Stimulated activated effector memory CD8-positive, alpha-beta T cell treated with anti-CD3 and anti-CD28 coated beads, Interleukin-12 subunit alpha, Interleukin-12 subunit beta, amount 100 ng/mL, for 72 hours (primary cell): Measurements from ENCODE around the gene GPC3.
"Not testable (repeated sequence)": the region's sequence is repeated elsewhere in the genome, so short reads cannot be mapped to it uniquely, and the experiment has no call there.

ENCODE experiments used
- ATAC-seq: fragments of 150-1000 bp; cut with Tn5 transposase; 2 replicates; pipeline ENCODE4 v1.10.0; 2021
- DNase-seq, 2 donors: peaks; one replicate each; pipeline ENCODE4 v3.0.0; 2021 to 2022; ENCODE audit warnings: low spot score in 2 of 2
- H3K27ac Mint-ChIP-seq: one replicate; pipeline ENCODE4 v1.8.0; 2022; ENCODE audit warnings: mild to moderate bottlenecking, mixed read lengths
- H3K36me3 Mint-ChIP-seq: one replicate; pipeline ENCODE4 v1.8.0; 2022; ENCODE audit warnings: mild to moderate bottlenecking, mixed read lengths
- H3K4me1 Mint-ChIP-seq: one replicate; pipeline ENCODE4 v1.8.0; 2022; ENCODE audit warnings: mixed read lengths
- H3K4me3 Mint-ChIP-seq: one replicate; pipeline ENCODE4 v1.8.0; 2022; ENCODE audit warnings: mild to moderate bottlenecking, mixed read lengths
- H3K9me3 Mint-ChIP-seq: one replicate; pipeline ENCODE4 v1.8.0; 2022; ENCODE audit warnings: mixed read lengths

The GPC3 gene

DNA sequence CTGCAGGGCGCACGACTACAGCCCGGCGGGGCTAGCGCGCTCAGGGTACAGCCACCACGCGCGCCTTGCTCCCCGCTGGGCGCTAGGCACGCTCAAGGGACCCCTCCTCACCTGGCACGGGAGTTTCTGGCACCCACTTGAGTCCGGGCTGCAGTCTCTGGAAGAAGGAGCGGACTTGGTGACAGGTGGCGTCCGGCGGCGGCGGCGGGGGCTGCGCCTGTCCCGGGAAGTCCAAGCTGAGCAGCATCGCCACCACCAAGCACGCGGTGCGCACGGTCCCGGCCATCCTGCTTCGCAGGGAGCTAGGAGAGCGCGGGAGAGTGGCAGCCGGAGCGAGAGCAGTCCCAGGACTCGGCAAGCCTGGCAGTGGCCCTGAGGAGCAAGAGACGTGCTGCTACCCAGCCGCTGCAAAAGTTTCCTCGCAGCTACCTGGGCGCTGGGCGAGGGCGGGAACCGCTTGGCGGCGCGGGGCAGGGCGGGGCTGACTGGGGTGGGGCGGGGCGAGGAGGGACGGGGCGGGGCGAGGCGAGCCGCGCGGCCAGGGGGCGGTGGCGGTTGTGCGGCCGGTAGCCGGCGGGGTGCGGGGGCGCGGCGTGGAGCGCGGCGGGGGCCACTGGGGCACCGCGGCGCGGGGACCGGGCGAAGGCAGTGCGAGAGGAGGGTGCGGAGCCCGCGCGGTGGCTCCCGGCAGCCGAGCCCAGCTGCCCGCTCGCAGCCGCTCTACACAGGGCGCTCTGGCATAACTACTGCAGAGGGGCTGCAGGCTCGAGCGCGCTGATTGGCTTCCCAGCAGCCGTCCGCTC lies at the start of gene GPC3:
Gene GPC3 (minus strand): TSS at position 431 of the 803 bp plus-strand sequence.
- no peaks in the 10 kb centered on the region for H3K36me3 Mint-ChIP-seq
- H3K9me3 Mint-ChIP-seq = no peaks in the 10 kb centered on the region
- H3K27ac Mint-ChIP-seq = no peak within 1 kb of the TSS
- peak within 1 kb of the TSS; percentile 55 for H3K4me3 Mint-ChIP-seq
- no peaks in the 10 kb centered on the region for H3K4me1 Mint-ChIP-seq
- ATAC-seq = peak; percentile 78
- no peak for DNase-seq

DNA sequence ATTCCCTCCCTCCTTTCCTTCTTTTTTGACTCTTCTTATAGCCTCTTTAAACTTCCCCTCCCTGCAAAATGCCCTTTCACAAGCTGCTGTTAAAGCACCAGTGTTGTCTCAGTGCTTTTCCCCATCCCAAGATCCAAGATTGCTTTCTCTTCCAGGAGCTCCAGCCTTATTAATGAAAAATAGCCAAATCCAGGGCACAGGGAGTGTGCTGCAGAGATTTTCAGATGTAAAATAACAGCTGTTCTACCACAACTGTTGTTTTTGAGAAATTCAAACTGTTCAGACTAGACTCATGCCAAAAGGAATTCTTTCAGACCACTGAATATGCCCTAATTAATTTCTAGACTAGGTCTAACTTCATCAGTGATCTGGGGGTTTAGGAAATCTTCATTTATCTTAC lies 47.0 kb upstream of the GPC3 start:
- H3K27ac Mint-ChIP-seq = no peak overlapping the region
- no peaks in the 10 kb centered on the region for H3K36me3 Mint-ChIP-seq
- H3K9me3 Mint-ChIP-seq = no peaks in the 10 kb centered on the region
- no peaks in the 10 kb centered on the region for H3K4me1 Mint-ChIP-seq
- H3K4me3 Mint-ChIP-seq = no peak overlapping the region
- no peak for DNase-seq
- ATAC-seq = no peak

DNA sequence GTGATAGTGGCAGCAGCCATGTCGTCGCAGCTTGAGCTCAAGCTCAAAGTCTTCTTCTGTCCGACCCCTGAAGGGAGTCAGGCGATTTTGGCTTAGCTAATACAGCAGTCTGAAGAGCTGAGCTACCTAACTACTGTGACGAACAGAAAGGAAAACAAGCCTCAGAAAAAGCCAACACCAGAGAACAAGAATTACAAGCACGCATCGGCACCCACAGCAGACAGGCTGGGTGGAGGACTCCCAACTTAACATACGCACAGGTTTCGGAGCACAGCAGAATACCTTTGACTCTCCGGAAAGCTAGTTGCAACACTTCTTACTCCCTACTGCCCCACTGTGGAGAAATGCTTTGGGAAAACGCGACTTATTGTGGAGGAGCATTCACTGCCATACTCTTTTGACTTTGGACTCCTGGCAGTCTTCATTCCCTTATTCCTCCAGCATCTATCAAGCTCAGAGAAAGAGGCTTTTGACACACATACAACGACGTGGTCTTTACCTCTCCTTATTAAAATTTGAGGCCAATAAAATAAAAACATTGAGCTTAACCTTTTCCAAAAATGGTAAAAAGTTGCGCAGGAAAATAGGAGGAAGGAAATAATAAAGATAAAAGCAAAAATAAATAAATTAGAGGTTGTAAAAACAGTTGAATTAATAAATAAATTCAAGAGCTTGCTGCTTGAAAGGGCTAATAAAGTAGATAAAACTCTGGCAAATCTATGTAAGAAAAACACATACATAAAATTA lies 41.3 kb upstream of the GPC3 start:
- peaks cover 8% of the 10 kb centered on the region for H3K4me1 Mint-ChIP-seq
- H3K4me3 Mint-ChIP-seq = no peak overlapping the region
- no peak overlapping the region for H3K27ac Mint-ChIP-seq
- ATAC-seq (no peak), DNase-seq (no peak)
- no peaks in the 10 kb centered on the region for H3K9me3 Mint-ChIP-seq
- H3K36me3 Mint-ChIP-seq = no peaks in the 10 kb centered on the region

DNA sequence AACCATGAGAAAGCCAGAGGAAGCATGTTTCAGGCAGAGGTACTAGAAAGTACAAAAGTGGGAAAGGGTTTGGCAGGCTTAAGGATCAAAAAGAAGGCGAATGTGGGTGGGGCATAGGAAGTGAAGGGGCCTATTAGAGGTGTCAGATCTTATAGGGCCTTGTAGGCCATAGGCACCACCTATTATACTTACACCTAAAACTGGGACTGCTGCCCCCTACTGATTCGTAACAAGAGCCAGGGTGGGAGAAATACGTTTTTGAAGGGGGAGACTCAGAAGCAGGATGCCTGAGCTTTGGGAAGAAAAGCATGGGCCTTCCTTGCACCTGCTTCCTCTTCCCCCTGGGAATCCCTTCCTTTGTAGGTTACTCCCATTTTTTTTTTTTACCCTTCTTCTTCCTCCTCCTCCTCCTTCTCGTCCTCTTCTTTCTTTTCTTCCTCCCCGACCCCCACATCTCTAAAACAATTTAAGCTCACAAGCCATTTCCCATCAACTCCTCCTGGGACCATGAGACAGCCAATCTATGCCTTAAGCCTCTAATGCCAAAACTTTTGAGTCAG lies 40.7 kb upstream of the GPC3 start:
- no peak for ATAC-seq
- H3K4me3 Mint-ChIP-seq = no peak overlapping the region
- no peaks in the 10 kb centered on the region for H3K36me3 Mint-ChIP-seq
- H3K27ac Mint-ChIP-seq = no peak overlapping the region
- no peak for DNase-seq
- H3K4me1 Mint-ChIP-seq = peaks cover 8% of the 10 kb centered on the region
- no peaks in the 10 kb centered on the region for H3K9me3 Mint-ChIP-seq

DNA sequence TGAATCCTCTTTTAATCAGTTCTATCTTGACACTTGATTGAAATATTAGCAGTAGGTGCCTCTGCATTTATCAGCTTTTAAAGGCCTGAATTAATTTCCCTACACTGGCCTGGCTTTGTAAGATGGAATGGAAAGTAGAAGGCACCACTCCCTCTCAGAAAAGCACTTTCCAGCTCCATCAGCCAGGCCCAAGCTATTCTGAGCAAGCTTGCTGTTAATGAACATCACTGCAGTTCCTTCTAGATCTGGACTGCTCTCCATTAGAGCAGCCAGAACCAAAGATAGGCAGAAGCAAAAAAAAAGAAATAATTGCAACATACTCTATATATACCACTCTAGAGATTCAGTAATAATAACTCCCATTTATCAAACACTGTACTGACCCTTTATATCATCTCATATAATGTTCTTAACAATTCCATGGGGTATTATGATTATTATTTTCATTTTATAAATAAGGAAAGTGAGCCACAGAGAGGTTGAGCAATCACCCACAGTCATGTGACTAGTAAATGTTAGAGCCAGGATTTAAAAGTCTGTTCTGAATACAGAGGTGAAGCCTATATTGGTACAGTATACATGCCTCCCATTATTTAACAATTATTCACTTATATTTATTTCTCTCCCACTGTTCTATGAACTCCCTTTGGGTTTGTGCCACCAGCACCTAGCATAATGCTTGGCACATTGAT lies 39.4 kb upstream of the GPC3 start:
- H3K4me3 Mint-ChIP-seq = no peak overlapping the region
- ATAC-seq (no peak), DNase-seq (no peak)
- no peak overlapping the region for H3K27ac Mint-ChIP-seq
- no peaks in the 10 kb centered on the region for H3K9me3 Mint-ChIP-seq
- peaks cover 8% of the 10 kb centered on the region for H3K4me1 Mint-ChIP-seq
- H3K36me3 Mint-ChIP-seq = no peaks in the 10 kb centered on the region

DNA sequence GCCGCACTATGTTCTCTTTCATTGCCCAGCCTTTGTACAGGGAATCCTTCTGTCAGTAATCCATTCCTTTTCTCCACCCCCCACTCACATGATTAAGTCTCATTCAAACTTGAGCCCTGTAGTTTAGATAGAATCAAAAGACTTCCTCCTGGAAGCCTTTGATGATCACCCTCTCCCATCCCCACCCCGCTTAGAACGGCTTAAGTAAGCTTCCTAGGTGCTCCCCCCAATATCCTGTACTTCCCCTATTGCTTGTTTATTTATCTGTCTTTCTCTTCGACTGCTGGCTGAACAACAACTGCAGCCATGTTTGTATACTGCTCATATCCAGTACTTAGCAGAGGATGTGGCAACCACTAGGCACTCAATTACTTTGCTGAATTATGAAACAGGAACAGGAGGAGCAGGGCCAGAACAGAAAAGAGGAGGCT lies 38.5 kb upstream of the GPC3 start:
- ATAC-seq = no peak
- Mint-ChIP-seq H3K4me1 (peaks cover 8% of the 10 kb centered on the region), H3K36me3 (no peaks in the 10 kb centered on the region), H3K27ac (no peak overlapping the region), H3K4me3 (no peak overlapping the region), H3K9me3 (no peaks in the 10 kb centered on the region)
- DNase-seq = no peak

DNA sequence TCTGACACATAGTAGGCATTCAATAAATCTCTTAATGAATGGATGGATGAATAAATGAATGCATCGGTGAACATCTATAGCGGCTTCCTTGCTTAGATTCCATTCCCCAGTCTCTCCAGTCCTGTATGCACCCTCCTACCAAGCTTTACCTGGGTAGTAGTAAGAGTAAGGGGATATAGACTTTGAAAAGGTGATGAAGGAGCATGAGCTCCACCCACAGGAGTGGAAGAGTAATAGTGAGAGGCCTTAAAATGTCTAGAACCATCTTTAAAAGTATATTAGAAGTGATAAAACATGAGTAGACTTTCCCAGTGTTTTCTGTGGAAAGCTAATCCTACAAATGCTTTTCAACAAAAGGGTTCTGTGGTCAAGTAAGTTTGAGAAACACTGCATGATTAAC lies 35.5 kb upstream of the GPC3 start:
- H3K4me1 Mint-ChIP-seq = no peaks in the 10 kb centered on the region
- no peak overlapping the region for H3K4me3 Mint-ChIP-seq
- ATAC-seq (no peak), DNase-seq (no peak)
- H3K9me3 Mint-ChIP-seq = no peaks in the 10 kb centered on the region
- no peak overlapping the region for H3K27ac Mint-ChIP-seq
- no peaks in the 10 kb centered on the region for H3K36me3 Mint-ChIP-seq

DNA sequence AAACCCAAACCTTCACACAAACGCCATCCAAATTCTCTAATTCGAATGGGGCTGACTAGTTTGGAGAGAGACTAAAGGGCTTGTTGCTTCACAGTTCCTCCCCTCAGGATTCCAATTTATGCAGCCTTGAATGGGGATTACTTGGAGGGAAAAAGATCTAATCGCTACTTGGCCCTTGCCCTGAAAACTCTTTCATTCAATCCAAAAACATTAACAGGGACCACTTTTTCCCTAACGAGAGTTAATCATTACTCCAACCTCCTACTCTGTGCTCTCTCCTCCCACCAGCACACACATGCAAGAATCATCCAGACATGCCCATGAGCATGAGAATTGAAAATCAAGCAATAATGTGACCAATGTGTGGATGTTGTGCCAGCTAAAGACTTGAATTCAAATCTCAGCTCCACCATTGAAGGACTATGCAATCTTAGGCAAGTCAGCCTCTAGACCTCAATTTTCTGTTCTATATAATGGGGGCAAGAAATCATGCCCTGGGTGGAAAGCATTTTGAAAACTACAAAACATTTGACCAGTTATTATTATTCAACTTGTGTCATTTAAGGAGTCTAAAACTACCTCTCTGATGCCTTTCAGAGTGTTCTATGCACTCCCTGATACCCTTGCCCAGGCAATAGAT lies 34.3 kb upstream of the GPC3 start:
- Mint-ChIP-seq H3K27ac (no peak overlapping the region), H3K9me3 (no peaks in the 10 kb centered on the region), H3K4me1 (no peaks in the 10 kb centered on the region), H3K4me3 (no peak overlapping the region), H3K36me3 (no peaks in the 10 kb centered on the region)
- ATAC-seq (no peak), DNase-seq (no peak)

DNA sequence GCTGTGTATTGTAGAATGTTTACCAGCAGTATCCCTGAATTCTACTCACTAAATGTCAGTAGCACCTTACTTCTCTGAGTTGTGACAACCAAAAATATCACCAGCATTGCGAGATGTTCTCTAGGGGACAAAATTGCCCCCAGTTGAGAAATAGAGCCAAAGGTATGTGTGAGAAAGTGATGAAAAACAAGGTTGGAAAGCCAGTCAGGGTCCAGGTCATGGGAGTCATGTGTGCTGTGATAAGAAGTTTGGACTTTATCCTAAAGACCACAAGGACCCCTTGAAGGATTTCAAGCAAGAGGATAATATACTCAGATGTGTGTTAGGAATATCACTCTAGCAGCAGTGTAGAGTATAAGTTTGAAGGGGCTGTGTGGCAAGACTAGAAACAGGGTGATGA lies 30.9 kb upstream of the GPC3 start:
- H3K4me1 Mint-ChIP-seq, DNase-seq, H3K36me3 Mint-ChIP-seq, ATAC-seq, H3K4me3 Mint-ChIP-seq, H3K9me3 Mint-ChIP-seq, H3K27ac Mint-ChIP-seq: not testable (repeated sequence)

DNA sequence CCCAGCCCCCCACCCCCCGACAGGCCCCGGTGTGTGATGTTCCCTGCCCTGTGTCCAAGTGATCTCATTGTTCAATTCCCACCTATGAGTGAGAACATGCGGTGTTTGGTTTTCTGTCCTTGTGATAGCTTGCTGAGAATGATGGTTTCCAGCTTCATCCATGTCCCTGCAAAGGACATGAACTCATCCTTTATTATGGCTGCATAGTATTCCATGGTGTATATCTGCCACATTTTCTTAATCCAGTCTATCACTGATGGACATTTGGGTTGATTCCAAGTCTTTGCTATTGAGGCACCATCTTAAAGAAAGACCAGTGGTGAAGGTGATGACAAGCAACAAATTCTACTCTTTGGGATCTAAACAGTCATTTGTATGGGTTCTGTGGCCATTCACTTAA lies 30.1 kb upstream of the GPC3 start:
- not testable (repeated sequence) for H3K4me3 Mint-ChIP-seq, H3K9me3 Mint-ChIP-seq, H3K4me1 Mint-ChIP-seq, H3K36me3 Mint-ChIP-seq, H3K27ac Mint-ChIP-seq, ATAC-seq, DNase-seq

DNA sequence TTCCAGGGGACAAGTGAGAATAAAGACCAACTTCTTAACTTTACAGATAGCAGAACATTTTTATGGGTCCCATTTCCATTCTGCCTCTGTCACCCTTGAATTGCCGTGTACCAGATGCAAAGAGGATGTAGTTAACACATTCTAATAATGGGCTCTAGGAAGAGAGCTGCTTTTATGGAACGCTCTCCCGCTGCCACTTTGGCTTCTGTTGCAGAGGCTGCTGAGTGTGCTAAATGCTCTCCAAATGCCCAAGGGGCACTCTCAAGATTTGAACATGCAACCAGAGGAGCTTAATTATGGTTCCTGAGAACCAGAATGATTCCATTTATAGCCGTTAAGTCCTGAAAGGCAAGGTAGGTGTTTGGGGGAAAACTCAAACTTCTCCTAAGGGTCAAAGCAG lies 28.1 kb upstream of the GPC3 start:
- H3K9me3 Mint-ChIP-seq = no peaks in the 10 kb centered on the region
- no peak overlapping the region for H3K27ac Mint-ChIP-seq
- no peaks in the 10 kb centered on the region for H3K4me1 Mint-ChIP-seq
- DNase-seq (no peak), ATAC-seq (no peak)
- H3K4me3 Mint-ChIP-seq = no peak overlapping the region
- H3K36me3 Mint-ChIP-seq = no peaks in the 10 kb centered on the region

DNA sequence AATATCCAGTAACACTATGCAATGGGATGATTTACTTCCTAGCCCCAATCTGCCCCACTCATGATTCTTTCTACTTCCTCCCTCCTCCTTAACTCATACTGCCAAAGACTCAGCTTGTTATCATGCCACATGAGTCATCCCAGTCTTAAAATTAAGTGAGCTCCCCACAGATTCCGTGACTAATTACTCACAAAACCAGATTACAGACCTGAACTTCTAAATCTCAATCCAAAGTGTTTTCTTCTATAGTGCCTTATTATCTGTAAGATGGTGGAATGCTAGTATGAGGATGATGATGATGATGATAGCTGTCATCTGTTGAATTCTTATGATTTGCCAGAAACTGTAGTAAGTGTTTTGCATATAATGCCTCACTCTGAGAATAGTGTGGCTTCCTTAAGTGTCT lies 27.7 kb upstream of the GPC3 start:
- no peak overlapping the region for H3K27ac Mint-ChIP-seq
- H3K9me3 Mint-ChIP-seq = no peaks in the 10 kb centered on the region
- no peaks in the 10 kb centered on the region for H3K36me3 Mint-ChIP-seq
- no peaks in the 10 kb centered on the region for H3K4me1 Mint-ChIP-seq
- peak; percentile 94 for ATAC-seq
- no peak for DNase-seq
- H3K4me3 Mint-ChIP-seq = no peak overlapping the region

DNA sequence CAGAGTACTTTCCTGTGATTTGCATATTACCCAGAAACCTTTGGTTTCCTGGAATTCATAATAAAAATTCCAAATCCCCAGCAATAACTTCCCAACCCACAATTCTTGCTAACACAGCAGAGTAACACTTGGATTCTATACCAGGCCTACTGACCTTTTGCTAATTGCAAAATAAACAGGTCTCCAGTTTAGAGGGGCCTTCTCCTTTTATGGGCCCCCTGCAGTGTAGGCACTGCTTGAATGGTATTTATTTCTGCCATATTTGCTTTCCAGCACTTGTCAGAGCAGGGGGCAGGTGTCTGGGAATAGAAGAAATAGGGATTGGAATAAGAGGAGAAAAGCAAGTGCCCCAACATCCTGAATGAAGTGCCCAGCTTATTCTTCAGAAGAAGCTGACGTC lies 25.3 kb upstream of the GPC3 start:
- Mint-ChIP-seq H3K4me1 (no peaks in the 10 kb centered on the region), H3K36me3 (no peaks in the 10 kb centered on the region), H3K4me3 (no peak overlapping the region), H3K27ac (no peak overlapping the region), H3K9me3 (no peaks in the 10 kb centered on the region)
- ATAC-seq = no peak
- no peak for DNase-seq

DNA sequence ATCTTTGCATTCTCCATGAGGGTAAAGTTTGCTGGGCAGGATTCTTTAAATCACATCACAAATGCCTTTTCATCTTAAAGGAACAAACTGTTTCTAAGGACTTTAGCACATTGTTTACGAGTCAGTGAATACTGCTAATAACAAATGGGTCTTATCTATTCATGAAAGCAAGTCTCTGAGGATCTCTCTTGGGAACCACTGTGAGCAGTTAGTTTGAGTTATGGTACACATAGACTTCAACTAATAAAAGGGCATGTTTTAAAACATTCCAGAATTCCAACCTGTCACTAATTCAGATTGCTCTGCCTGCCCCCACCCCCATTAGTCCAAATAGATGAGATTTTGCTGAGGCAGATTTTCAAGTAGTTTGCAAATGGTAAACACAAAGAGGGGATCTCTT lies 22.3 kb upstream of the GPC3 start:
- Mint-ChIP-seq H3K27ac (no peak overlapping the region), H3K36me3 (no peaks in the 10 kb centered on the region), H3K4me3 (no peak overlapping the region), H3K4me1 (peaks cover 6% of the 10 kb centered on the region), H3K9me3 (no peaks in the 10 kb centered on the region)
- no peak for DNase-seq
- ATAC-seq = no peak

DNA sequence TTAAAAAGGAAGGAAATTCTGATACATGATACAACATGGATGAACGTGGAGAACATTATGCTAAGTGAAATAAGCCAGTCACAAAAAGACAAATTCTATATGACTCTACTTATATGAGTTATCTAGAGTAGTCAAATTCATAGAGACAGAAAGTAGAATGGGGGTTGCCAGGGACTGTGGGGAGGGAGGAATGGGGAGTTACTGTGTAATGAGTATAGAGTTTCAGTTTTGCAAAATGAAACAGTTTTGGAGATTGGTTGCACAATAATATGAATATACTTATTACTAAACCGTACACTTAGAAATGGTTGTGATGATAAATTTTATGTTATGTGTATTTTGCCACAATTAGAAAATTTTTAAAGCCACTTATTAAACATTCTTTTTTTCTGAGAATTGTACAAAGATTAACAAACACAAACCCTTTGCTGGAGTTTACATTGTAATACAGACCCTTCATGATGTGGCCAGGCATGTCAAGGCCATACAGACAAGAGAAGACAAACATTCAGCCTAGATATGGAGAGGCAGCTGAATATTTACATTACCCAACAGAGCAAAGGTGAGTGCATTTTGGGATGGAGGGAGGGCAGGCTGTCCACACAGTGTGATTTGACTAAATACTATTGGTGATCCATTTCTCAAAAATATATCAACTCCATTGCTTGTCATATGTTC lies 21.2 kb upstream of the GPC3 start:
- no peak overlapping the region for H3K27ac Mint-ChIP-seq
- H3K9me3 Mint-ChIP-seq = no peaks in the 10 kb centered on the region
- H3K4me1 Mint-ChIP-seq = peaks cover 6% of the 10 kb centered on the region
- no peaks in the 10 kb centered on the region for H3K36me3 Mint-ChIP-seq
- H3K4me3 Mint-ChIP-seq = no peak overlapping the region
- ATAC-seq = peak; percentile 96
- DNase-seq = no peak
